Astrocyte (in vitro differentiated cells and primary cell): ENCODE results near the gene RNF121.

Experiments used
- CTCF ChIP-seq: IDR thresholded peaks from 2 replicates; pipeline ENCODE4 v1.5.1; 2011; ENCODE audit warnings: low read depth, mild to moderate bottlenecking, inconsistent platforms, low read length, moderate library complexity; ENCODE audit not compliant: insufficient read depth
- EZH2 ChIP-seq: IDR thresholded peaks from 2 replicates; pipeline ENCODE4 v1.6.1; 2012; ENCODE audit warnings: mild to moderate bottlenecking, low read length, inconsistent platforms; ENCODE audit not compliant: insufficient read depth

DNA sequence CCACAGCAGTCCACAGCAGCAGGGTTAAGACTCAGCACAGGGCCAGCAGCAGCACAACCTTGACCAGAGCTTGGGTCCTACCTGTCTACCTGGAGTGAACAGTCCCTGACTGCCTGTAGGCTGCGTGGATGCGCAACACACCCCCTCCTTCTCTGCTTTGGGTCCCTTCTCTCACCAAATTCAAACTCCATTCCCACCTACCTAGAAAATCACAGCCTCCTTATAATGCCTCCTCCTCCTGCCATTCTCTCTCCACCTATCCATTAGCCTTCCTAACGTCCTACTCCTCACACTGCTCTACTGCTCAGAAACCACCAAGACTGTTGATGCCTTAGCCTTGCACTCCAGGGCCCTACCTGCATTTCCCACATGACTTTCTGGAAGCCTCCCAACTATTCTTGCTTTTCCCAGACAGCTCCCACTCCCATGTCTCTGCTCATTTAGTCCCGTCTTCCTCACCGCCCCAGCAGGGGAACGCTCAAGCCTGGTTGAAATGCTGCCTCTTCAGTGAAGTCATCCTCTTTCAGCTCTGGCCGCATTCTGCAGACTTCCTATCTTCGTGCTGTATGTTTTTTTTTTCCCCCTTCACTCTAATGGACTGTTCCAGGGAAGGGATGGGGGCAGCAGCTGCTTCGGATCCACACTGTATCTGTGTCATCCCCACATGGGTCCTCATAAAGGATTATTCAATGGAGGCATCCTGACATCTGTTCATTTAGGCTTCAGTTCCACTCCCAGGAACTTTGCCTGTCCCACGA, 73.2 kb downstream of the RNF121 start:
- TF ChIP-seq CTCF (no peak), EZH2 (no peak)
